AG04450 (cell line): Measurements from ENCODE around the gene GTF3C1. TPM values are rescaled to one million over a fixed set of nuclear protein-coding genes. Genes with fewer than 3 reads are reported as not detected.

Source experiments
- CTCF ChIA-PET: fragments of 300-600, 350-600 bp; formaldehyde crosslinking; extraction: SDS; loops from one replicate; lab custom pipeline; 2022; ENCODE audit warnings: antibody characterized with exemption, inconsistent platforms; lab: Charles Lee
- POLR2A ChIA-PET: fragments of 350-600 bp; formaldehyde crosslinking; extraction: SDS; loops from one replicate; lab custom pipeline; 2021; ENCODE audit warnings: antibody characterized with exemption, inconsistent platforms; lab: Yijun Ruan, JAX
- DNase-seq: peaks from one replicate; pipeline ENCODE4 v3.0.0-alpha.2; 2011; ENCODE audit warnings: low read depth, low spot score
- H3K27ac ChIP-seq: one replicate; pipeline ENCODE4 v1.5.1; 2012; ENCODE audit warnings: low read depth, low read length, control low read depth
- H3K27me3 ChIP-seq: one replicate; pipeline ENCODE4 v1.6.0; 2012; ENCODE audit warnings: low read length; ENCODE audit not compliant: control insufficient read depth, insufficient read depth
- H3K4me3 ChIP-seq: 2 replicates; pipeline ENCODE4 v1.5.1; 2011; ENCODE audit warnings: mild to moderate bottlenecking, low read depth, low read length, control low read depth
- H3K9me3 ChIP-seq: 2 replicates; pipeline ENCODE4 v1.5.1; 2012; ENCODE audit warnings: low read length; ENCODE audit not compliant: control insufficient read depth, insufficient read depth
- CTCF ChIP-seq: IDR thresholded peaks from 2 replicates; pipeline ENCODE4 v1.5.1; 2011; ENCODE audit warnings: low read depth, low read length, control low read depth, inconsistent platforms
- polyA plus RNA-seq: library from polyadenylated mRNA; depleted of rRNA; stranded (reverse); fragments of >200 nt; gene quantifications from 2 replicates; pipeline ENCODE4 v1.2.3, GENCODE V29; 2011

Gene GTF3C1
- polyA plus RNA-seq, 1 experiment, result 40.2 TPM

- no peaks in the 10 kb centered on the region for H3K27me3 ChIP-seq
- DNase-seq, result no peak
- no peak overlapping the region for H3K27ac ChIP-seq
- CTCF ChIA-PET, result no interaction called here
- H3K9me3 ChIP-seq, result no peaks in the 10 kb centered on the region
- TF ChIP-seq CTCF, result no peak
- H3K4me3 ChIP-seq, result no peak overlapping the region
- POLR2A ChIA-PET, result no interaction called here
These were observed 46.1 kb downstream of the GTF3C1 start for GRCh38 chr16:27503662-27504061.

- Histone ChIP-seq H3K27me3 (no peaks in the 10 kb centered on the region), H3K27ac (no peak overlapping the region), H3K4me3 (no peak overlapping the region), H3K9me3 (no peaks in the 10 kb centered on the region)
- ChIA-PET POLR2A (interaction anchor here (0.6 kb wide), 1 partner anchor 240 kb away, joined by 5 read pairs; no protein-coding TSS in a partner anchor), CTCF (no interaction called here)
- DNase-seq, result no peak
- TF ChIP-seq CTCF, result no peak
These were observed 48.9 kb downstream of the GTF3C1 start for GRCh38 chr16:27500801-27501200.

GRCh38 chr16:27499659-27500055 is 50.1 kb downstream of the GTF3C1 start:
- no peak overlapping the region for H3K27ac ChIP-seq
- DNase-seq, result no peak
- H3K27me3 ChIP-seq, result no peaks in the 10 kb centered on the region
- ChIA-PET POLR2A (no interaction called here), CTCF (interaction anchor here (0.6 kb wide), 1 partner anchor 108 kb away, joined by 3 read pairs; no protein-coding TSS in a partner anchor)
- no peak overlapping the region for H3K4me3 ChIP-seq
- no peak for TF ChIP-seq CTCF
- H3K9me3 ChIP-seq, result no peaks in the 10 kb centered on the region

GRCh38 chr16:27498916-27499658 is 50.6 kb downstream of the GTF3C1 start:
- ChIA-PET CTCF (no interaction called here), POLR2A (no interaction called here)
- no peak for DNase-seq
- no peaks in the 10 kb centered on the region for H3K9me3 ChIP-seq
- no peak for TF ChIP-seq CTCF
- H3K27ac ChIP-seq, result no peak overlapping the region
- no peak overlapping the region for H3K4me3 ChIP-seq
- H3K27me3 ChIP-seq, result no peaks in the 10 kb centered on the region

- Histone ChIP-seq H3K27me3 (no peaks in the 10 kb centered on the region), H3K9me3 (no peaks in the 10 kb centered on the region), H3K27ac (no peak overlapping the region), H3K4me3 (no peak overlapping the region)
- no peak for TF ChIP-seq CTCF
- CTCF ChIA-PET, result interaction anchor here (0.5 kb wide), 1 partner anchor 370 kb away, joined by 6 read pairs; no protein-coding TSS in a partner anchor
- POLR2A ChIA-PET, result no interaction called here
- DNase-seq, result no peak
These were observed 51.5 kb downstream of the GTF3C1 start for GRCh38 chr16:27498031-27498825.
